ENCODE measurements around the gene ROR1.
A peak's percentile ranks its signal among the peaks of the same experiment; 100 is the strongest.

The ROR1 gene

DNA sequence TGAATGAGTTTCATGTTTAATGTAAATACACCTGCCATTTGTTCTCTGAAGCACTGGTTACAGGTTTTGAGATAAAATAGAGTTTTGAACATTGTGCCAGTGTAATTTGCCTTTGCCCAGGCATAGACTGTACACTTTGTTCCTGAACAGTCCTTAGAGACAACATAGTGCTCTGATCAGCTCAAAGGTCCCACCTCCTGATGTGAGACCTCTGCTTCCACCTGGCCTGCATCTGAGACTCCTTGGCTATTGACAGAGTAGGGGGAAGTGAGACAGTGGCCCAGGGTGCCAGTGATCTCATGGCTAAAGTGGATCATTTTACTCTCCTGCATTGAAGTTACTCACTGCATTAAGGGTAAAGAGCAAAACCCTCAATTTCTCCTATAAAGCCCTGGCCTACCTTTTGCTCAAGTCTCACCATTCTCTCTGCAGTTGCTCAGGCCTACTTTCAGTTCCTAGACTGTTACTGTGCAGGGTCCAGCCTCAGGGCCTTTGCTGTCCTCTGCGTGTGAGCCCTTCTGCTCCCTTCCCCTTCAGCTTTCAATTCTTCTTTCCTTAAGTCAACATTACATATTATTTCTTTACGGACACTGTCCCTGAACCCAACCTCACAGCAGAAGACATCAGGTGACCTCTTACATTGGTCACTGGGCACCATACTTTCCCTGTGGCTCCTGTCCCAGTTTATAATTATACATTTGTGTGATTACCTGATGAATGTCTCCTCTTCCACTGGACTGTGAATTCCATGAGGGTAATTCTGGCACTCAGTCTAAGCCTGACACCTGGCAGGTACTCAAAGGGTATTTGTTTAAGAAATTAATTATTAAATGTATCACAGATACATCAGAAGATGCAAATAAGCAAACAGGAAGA lies 142.9 kb downstream of the ROR1 start:
- ChIA-PET POLR2A (no interaction called here), CTCF (interaction anchor here (2.3 kb wide), 1 partner anchor 144 kb away, joined by 10 read pairs; no protein-coding TSS in a partner anchor)
- Histone ChIP-seq H3K36me3 (ENCODE audit: control insufficient read depth in 2 of 2, insufficient read depth in 1 of 2, low read length in 2 of 2) (no peaks in the 10 kb centered on the region), H3K27ac (ENCODE audit: extremely low read depth, low read depth, low read length) (no peak overlapping the region), H3K4me3 (ENCODE audit: low read depth, low read length) (no peak overlapping the region), H3K4me1 (ENCODE audit: control insufficient read depth, insufficient read depth, low read length) (peaks cover 16% of the 10 kb centered on the region), H3K9me3 (ENCODE audit: control insufficient read depth, insufficient read depth, low read depth, low read length) (no peaks in the 10 kb centered on the region)
- TF ChIP-seq GLIS1 (tag by site-specific recombination; IDR thresholded peaks at IDR 0.05) (no peak), PRDM1 (tag by site-specific recombination; IDR thresholded peaks at IDR 0.05) (peak; percentile 33; the same call in 1 of the 2 replicates), ZEB2 (tag by site-specific recombination; IDR thresholded peaks at IDR 0.05) (no peak), ZIC2 (tag by site-specific recombination; IDR thresholded peaks at IDR 0.05) (peak; percentile 33; the same call in 1 of the 2 replicates), ZNF561 (tag by site-specific recombination; IDR thresholded peaks at IDR 0.05; ENCODE audit: borderline replicate concordance) (no peak)

DNA sequence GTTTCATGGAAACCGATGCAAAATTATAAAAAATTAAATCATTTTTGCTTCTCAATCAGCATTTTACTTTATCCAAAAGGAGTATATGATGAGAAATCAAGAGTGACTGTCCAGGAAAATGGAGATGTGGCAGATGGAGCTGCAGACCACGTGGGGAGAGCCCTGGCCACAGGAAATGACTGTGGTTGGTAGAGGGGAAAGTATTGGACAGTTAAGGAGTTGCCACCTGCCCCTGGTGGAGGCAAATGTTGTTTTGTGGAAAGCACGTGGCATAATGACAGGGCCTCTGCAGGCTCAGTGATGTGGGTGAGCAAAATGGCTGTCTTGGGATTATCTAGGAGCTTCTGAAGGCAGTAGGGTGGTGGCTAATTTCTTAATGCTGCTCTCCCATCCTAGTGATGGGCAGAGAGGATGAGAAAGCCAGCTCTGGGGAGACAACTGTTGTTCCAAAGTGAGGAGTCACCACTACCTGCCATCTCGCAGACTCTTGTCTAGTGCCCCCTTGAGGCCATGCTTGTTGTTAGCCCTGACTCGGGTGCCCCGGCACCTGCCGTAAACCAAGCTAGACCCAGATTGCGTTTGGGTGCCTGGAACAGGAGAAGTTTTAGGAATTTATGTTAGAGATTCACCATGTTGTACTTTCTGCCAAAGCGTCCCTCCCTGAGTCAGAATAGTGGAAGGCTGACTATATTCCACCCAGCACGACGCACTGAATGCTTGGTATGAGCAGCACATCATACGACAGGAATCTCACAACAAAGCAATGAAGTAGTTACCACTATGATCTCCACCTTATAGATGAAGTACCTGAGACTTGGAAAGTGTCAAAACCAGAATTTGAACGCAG lies 144.0 kb downstream of the ROR1 start:
- Histone ChIP-seq H3K9me3 (ENCODE audit: control insufficient read depth, insufficient read depth, low read depth, low read length) (no peaks in the 10 kb centered on the region), H3K36me3 (ENCODE audit: control insufficient read depth in 2 of 2, insufficient read depth in 1 of 2, low read length in 2 of 2) (no peaks in the 10 kb centered on the region), H3K4me3 (ENCODE audit: low read depth, low read length) (no peak overlapping the region), H3K27ac (ENCODE audit: extremely low read depth, low read depth, low read length) (no peak overlapping the region), H3K4me1 (ENCODE audit: control insufficient read depth, insufficient read depth, low read length) (peaks cover 11% of the 10 kb centered on the region)
- ChIA-PET POLR2A (no interaction called here), CTCF (interaction anchor here (0.6 to 2.3 kb wide), 14 partner anchors 9 to 342 kb away, joined by 3 to 13 read pairs (median 4); no protein-coding TSS in a partner anchor)
- TF ChIP-seq ZNF76 (tag by site-specific recombination; IDR thresholded peaks at IDR 0.05; ENCODE audit: borderline replicate concordance, low read depth): no peak
- no peak for TF ChIP-seq ZNF626 (tag by site-specific recombination; IDR thresholded peaks at IDR 0.05)
- TF ChIP-seq ZNF112 (tag by site-specific recombination; IDR thresholded peaks at IDR 0.05): no peak
- TF ChIP-seq BCL11B (tag by site-specific recombination; IDR thresholded peaks at IDR 0.05; ENCODE audit: low read depth): no peak
- no peak for TF ChIP-seq OSR2 (tag by site-specific recombination; IDR thresholded peaks at IDR 0.05)
- TF ChIP-seq ZNF37A (tag by site-specific recombination; IDR thresholded peaks at IDR 0.05): no peak
- TF ChIP-seq YY1 (tag by site-specific recombination; IDR thresholded peaks at IDR 0.05): no peak
- TF ChIP-seq ZNF211 (tag by site-specific recombination; IDR thresholded peaks at IDR 0.05; ENCODE audit: low read depth): no peak
- TF ChIP-seq ZNF366 (tag by site-specific recombination; conservative IDR thresholded peaks at IDR 0.05): no peak
- TF ChIP-seq, protein P1, sequence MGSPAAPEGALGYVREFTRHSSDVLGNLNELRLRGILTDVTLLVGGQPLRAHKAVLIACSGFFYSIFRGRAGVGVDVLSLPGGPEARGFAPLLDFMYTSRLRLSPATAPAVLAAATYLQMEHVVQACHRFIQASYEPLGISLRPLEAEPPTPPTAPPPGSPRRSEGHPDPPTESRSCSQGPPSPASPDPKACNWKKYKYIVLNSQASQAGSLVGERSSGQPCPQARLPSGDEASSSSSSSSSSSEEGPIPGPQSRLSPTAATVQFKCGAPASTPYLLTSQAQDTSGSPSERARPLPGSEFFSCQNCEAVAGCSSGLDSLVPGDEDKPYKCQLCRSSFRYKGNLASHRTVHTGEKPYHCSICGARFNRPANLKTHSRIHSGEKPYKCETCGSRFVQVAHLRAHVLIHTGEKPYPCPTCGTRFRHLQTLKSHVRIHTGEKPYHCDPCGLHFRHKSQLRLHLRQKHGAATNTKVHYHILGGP (tag by site-specific recombination; IDR thresholded peaks at IDR 0.05): no peak
- TF ChIP-seq, protein P2, sequence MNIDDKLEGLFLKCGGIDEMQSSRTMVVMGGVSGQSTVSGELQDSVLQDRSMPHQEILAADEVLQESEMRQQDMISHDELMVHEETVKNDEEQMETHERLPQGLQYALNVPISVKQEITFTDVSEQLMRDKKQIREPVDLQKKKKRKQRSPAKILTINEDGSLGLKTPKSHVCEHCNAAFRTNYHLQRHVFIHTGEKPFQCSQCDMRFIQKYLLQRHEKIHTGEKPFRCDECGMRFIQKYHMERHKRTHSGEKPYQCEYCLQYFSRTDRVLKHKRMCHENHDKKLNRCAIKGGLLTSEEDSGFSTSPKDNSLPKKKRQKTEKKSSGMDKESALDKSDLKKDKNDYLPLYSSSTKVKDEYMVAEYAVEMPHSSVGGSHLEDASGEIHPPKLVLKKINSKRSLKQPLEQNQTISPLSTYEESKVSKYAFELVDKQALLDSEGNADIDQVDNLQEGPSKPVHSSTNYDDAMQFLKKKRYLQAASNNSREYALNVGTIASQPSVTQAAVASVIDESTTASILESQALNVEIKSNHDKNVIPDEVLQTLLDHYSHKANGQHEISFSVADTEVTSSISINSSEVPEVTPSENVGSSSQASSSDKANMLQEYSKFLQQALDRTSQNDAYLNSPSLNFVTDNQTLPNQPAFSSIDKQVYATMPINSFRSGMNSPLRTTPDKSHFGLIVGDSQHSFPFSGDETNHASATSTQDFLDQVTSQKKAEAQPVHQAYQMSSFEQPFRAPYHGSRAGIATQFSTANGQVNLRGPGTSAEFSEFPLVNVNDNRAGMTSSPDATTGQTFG (tag by site-specific recombination; IDR thresholded peaks at IDR 0.05; ENCODE audit: borderline replicate concordance): no peak
- no peak for TF ChIP-seq ZNF23 (tag by site-specific recombination; IDR thresholded peaks at IDR 0.05; ENCODE audit: borderline replicate concordance)
- TF ChIP-seq ZNF585B (tag by site-specific recombination; IDR thresholded peaks at IDR 0.05): no peak
- TF ChIP-seq ZBTB17 (tag by site-specific recombination; IDR thresholded peaks at IDR 0.05): no peak
- TF ChIP-seq ZEB2 (tag by site-specific recombination; IDR thresholded peaks at IDR 0.05): no peak
- TF ChIP-seq, protein P3, sequence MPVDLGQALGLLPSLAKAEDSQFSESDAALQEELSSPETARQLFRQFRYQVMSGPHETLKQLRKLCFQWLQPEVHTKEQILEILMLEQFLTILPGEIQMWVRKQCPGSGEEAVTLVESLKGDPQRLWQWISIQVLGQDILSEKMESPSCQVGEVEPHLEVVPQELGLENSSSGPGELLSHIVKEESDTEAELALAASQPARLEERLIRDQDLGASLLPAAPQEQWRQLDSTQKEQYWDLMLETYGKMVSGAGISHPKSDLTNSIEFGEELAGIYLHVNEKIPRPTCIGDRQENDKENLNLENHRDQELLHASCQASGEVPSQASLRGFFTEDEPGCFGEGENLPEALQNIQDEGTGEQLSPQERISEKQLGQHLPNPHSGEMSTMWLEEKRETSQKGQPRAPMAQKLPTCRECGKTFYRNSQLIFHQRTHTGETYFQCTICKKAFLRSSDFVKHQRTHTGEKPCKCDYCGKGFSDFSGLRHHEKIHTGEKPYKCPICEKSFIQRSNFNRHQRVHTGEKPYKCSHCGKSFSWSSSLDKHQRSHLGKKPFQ (tag by site-specific recombination; IDR thresholded peaks at IDR 0.05): no peak
- TF ChIP-seq, protein P4, sequence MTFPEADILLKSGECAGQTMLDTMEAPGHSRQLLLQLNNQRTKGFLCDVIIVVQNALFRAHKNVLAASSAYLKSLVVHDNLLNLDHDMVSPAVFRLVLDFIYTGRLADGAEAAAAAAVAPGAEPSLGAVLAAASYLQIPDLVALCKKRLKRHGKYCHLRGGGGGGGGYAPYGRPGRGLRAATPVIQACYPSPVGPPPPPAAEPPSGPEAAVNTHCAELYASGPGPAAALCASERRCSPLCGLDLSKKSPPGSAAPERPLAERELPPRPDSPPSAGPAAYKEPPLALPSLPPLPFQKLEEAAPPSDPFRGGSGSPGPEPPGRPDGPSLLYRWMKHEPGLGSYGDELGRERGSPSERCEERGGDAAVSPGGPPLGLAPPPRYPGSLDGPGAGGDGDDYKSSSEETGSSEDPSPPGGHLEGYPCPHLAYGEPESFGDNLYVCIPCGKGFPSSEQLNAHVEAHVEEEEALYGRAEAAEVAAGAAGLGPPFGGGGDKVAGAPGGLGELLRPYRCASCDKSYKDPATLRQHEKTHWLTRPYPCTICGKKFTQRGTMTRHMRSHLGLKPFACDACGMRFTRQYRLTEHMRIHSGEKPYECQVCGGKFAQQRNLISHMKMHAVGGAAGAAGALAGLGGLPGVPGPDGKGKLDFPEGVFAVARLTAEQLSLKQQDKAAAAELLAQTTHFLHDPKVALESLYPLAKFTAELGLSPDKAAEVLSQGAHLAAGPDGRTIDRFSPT (tag by site-specific recombination; IDR thresholded peaks at IDR 0.05): no peak

All from HEK293 (cell line).